ENCODE measurements around the gene C11orf91.

- TF ChIP-seq EZH2 (IDR thresholded peaks at IDR 0.05): no peak
- no peak for TF ChIP-seq FOXP2 (optimal IDR thresholded peaks at IDR 0.05; ENCODE audit: control extremely low read depth, extremely low read length, insufficient read depth)
- TF ChIP-seq POLR2AphosphoS5 (IDR thresholded peaks at IDR 0.05; ENCODE audit: borderline replicate concordance, low read depth, low read length): no peak
These were observed 10.1 kb downstream of the C11orf91 start for GRCh38 chr11:33690290-33691065.
